Keratinocyte (primary cell): ENCODE results near the gene WAS. TPM values are rescaled to one million over a fixed set of nuclear protein-coding genes. Genes with fewer than 3 reads are reported as not detected.

ENCODE experiments used
- DNase-seq: peaks from one replicate; pipeline ENCODE4 v3.0.0-alpha.2; 2011; ENCODE audit warnings: low read depth, missing footprints, low spot score
- FAIRE-seq: peaks from 2 replicates; lab custom pipeline; 2011; peaks lifted over from hg19 to GRCh38; lab: Jason Lieb, UNC
- H2AFZ ChIP-seq: 2 replicates; pipeline ENCODE4 v1.6.0; 2012; ENCODE audit warnings: low read length, control low read depth, inconsistent platforms; ENCODE audit not compliant: control insufficient read depth
- H3K27ac ChIP-seq: 2 replicates; pipeline ENCODE4 v1.5.1; 2011; ENCODE audit warnings: low read length; ENCODE audit not compliant: control insufficient read depth, insufficient read depth
- H3K27me3 ChIP-seq: 3 replicates; pipeline ENCODE4 v1.6.0; 2011; ENCODE audit warnings: low read length; ENCODE audit not compliant: control insufficient read depth, insufficient read depth; ENCODE audit errors: extremely low read depth
- H3K36me3 ChIP-seq, 2 experiments: 2 replicates in 1 of 2; 3 replicates in 1 of 2; pipeline ENCODE4 v1.5.1; 2011; ENCODE audit warnings: low read length in 2 of 2, mild to moderate bottlenecking in 1 of 2; ENCODE audit not compliant: control insufficient read depth in 2 of 2, insufficient read depth in 2 of 2; ENCODE audit errors: extremely low read depth in 1 of 2
- H3K4me1 ChIP-seq: 3 replicates; pipeline ENCODE4 v1.5.1; 2011; ENCODE audit warnings: low read length; ENCODE audit not compliant: control insufficient read depth, insufficient read depth; ENCODE audit errors: extremely low read depth
- H3K4me2 ChIP-seq: 3 replicates; pipeline ENCODE4 v1.6.0; 2011; ENCODE audit warnings: low read depth, low read length; ENCODE audit not compliant: control insufficient read depth, insufficient read depth; ENCODE audit errors: extremely low read depth
- H3K4me3 ChIP-seq, 3 experiments: fragments of 200-600 bp in 1 of 3; sonication (generic) in 1 of 3; 2 replicates in 2 of 3; 3 replicates in 1 of 3; pipeline ENCODE4 v1.5.1; 2011 to 2016; ENCODE audit warnings: low read length in 3 of 3, mild to moderate bottlenecking in 3 of 3, control low read depth in 2 of 3, inconsistent platforms in 1 of 3, low read depth in 1 of 3, mixed read lengths in 1 of 3, mixed run types in 1 of 3, moderate library complexity in 1 of 3; ENCODE audit not compliant: control insufficient read depth in 2 of 3, insufficient read depth in 2 of 3; ENCODE audit errors: extremely low read depth in 1 of 3
- H3K79me2 ChIP-seq: 2 replicates; pipeline ENCODE4 v1.6.0; 2012; ENCODE audit warnings: low read length; ENCODE audit not compliant: control insufficient read depth, insufficient read depth
- H3K9ac ChIP-seq: 3 replicates; pipeline ENCODE4 v1.6.0; 2011; ENCODE audit warnings: low read length; ENCODE audit not compliant: control insufficient read depth, insufficient read depth; ENCODE audit errors: extremely low read depth
- H3K9me1 ChIP-seq: 3 replicates; pipeline ENCODE4 v1.6.0; 2011; ENCODE audit warnings: low read length; ENCODE audit not compliant: control insufficient read depth, insufficient read depth; ENCODE audit errors: extremely low read depth
- H3K9me3 ChIP-seq: 2 replicates; pipeline ENCODE4 v1.5.1; 2012; ENCODE audit warnings: low read depth, low read length; ENCODE audit not compliant: control insufficient read depth
- H4K20me1 ChIP-seq: 3 replicates; pipeline ENCODE4 v1.6.0; 2011; ENCODE audit warnings: low read length; ENCODE audit not compliant: control insufficient read depth, insufficient read depth; ENCODE audit errors: extremely low read depth
- EZH2 ChIP-seq: IDR thresholded peaks from one replicate; pipeline ENCODE4 v1.6.1; 2012; ENCODE audit warnings: inconsistent platforms, mild to moderate bottlenecking, low read length, moderate library complexity
- dilution Hi-C: fragments of 300-500 bp; cut with MboI; formaldehyde crosslinking; loops from one replicate; pipeline ENCODE4 v1.7.0; 2020; ENCODE audit warnings: low sequenced_read_pairs; ENCODE audit not compliant: extremely low pct_ligation_motif_present
- polyA plus RNA-seq, 5 experiments: library from polyadenylated mRNA; depleted of rRNA in 3 of 5; stranded (reverse) in 3 of 5; stranded (forward) in 1 of 5; unstranded in 1 of 5; fragments of >200 nt; gene quantifications; 1 replicate in 1 of 5; 2 replicates in 3 of 5; 3 replicates in 1 of 5; pipeline versions ENCODE4 v1.2.1 to v1.2.3, GENCODE V29; 2011 to 2012; ENCODE audit warnings: missing spikeins in 2 of 5, low read depth in 1 of 5, low replicate concordance in 1 of 5
- TF ChIP-seq, protein P1 (sequence below), 3 experiments: IDR thresholded peaks in 1 of 3; conservative IDR thresholded peaks in 1 of 3; optimal IDR thresholded peaks in 1 of 3; 2 replicates in 2 of 3; 3 replicates in 1 of 3; pipeline versions ENCODE3 to v1.5.1; 2011; ENCODE audit warnings: low read length in 3 of 3, mild to moderate bottlenecking in 3 of 3, moderate library complexity in 2 of 3, control low read depth in 1 of 3, inconsistent platforms in 1 of 3; ENCODE audit not compliant: insufficient read depth in 2 of 3; ENCODE audit errors: extremely low read depth in 1 of 3

WAS gene
- polyA plus RNA-seq, 1 donor (not counting 4 experiments of a cell fraction or from before 2014, with no cell fraction given) = 0.07 TPM

- Histone ChIP-seq H3K4me3 (no peak overlapping the region), H3K4me2 (no peak overlapping the region), H3K9me3 (peaks cover under 1% of the 10 kb centered on the region), H4K20me1 (no peaks in the 10 kb centered on the region), H3K79me2 (peaks cover 23% of the 10 kb centered on the region), H2AFZ (no peak overlapping the region), H3K4me1 (peaks cover 14% of the 10 kb centered on the region), H3K27me3 (no peaks in the 10 kb centered on the region), H3K9ac (no peak overlapping the region), H3K9me1 (no peaks in the 10 kb centered on the region), H3K36me3 (peaks cover 0 to 2% of the 10 kb centered on the region in 2 experiments), H3K27ac (no peak overlapping the region)
- FAIRE-seq (no peak), DNase-seq (no peak)
- dilution Hi-C loops = no loop called here
- no peak for TF ChIP-seq EZH2
- TF ChIP-seq, protein P1, sequence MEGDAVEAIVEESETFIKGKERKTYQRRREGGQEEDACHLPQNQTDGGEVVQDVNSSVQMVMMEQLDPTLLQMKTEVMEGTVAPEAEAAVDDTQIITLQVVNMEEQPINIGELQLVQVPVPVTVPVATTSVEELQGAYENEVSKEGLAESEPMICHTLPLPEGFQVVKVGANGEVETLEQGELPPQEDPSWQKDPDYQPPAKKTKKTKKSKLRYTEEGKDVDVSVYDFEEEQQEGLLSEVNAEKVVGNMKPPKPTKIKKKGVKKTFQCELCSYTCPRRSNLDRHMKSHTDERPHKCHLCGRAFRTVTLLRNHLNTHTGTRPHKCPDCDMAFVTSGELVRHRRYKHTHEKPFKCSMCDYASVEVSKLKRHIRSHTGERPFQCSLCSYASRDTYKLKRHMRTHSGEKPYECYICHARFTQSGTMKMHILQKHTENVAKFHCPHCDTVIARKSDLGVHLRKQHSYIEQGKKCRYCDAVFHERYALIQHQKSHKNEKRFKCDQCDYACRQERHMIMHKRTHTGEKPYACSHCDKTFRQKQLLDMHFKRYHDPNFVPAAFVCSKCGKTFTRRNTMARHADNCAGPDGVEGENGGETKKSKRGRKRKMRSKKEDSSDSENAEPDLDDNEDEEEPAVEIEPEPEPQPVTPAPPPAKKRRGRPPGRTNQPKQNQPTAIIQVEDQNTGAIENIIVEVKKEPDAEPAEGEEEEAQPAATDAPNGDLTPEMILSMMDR (optimal IDR thresholded peaks at IDR 0.05 in 1 of 3, IDR thresholded peaks at IDR 0.05 in 1 of 3, conservative IDR thresholded peaks at IDR 0.05 in 1 of 3; ENCODE audit: extremely low read depth in 1 of 3, insufficient read depth in 2 of 3, low read length in 3 of 3) = no peak
These were observed 19.6 kb downstream of the WAS start for GRCh38 chrX:48703228-48703627.

DNA sequence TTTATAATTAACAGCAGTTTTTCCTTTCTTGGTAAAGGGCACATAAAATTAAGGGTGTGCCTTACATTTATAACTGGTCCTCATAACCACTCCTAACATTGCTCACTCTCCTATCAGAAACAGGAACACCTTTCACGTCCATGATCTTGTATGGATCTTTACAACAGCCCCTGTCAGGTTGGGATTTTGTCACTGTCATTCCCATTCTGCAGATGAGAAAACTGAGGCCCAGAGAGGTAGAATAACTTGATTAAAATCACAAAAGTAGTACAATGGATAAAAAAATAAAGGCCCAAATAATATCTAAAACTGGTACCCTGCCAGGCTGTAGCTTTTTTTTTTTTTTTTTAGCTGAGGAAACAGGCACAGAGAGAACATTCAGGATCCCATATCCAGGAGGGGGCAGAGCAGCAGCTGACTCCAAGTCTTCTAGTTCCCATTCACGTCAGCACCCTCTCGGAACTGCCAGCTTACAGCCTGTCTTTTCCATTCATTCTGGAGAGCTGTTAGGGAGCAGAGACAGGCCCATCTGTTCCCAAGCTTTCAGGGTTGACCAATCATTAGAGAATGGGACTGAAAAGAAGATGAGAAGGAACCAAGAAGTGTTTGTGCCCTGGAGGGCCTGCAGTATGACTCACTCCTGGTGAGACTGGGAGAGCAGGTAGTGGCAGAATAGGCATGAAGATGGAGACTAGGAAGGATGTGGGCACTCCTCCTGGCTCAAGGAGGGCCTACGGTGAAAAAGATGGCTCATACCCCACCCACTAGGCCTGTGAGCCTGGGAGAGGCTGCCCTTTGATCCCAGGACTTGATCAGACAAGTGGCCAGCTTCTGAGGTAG, 20.3 kb downstream of the WAS start:
- Histone ChIP-seq H3K79me2 (peaks cover 21% of the 10 kb centered on the region), H4K20me1 (no peaks in the 10 kb centered on the region), H3K36me3 (peaks cover 0 to 2% of the 10 kb centered on the region in 2 experiments), H3K9ac (no peak overlapping the region), H3K4me2 (peak overlapping the region; percentile 43), H3K27me3 (no peaks in the 10 kb centered on the region), H3K4me3 (no peak overlapping the region), H2AFZ (no peak overlapping the region), H3K9me1 (no peaks in the 10 kb centered on the region), H3K4me1 (peaks cover 14% of the 10 kb centered on the region), H3K9me3 (peaks cover 3% of the 10 kb centered on the region), H3K27ac (peak overlapping the region; percentile 45)
- TF ChIP-seq EZH2 = no peak
- TF ChIP-seq, protein P1 (optimal IDR thresholded peaks at IDR 0.05 in 1 of 3, IDR thresholded peaks at IDR 0.05 in 1 of 3, conservative IDR thresholded peaks at IDR 0.05 in 1 of 3; ENCODE audit: extremely low read depth in 1 of 3, insufficient read depth in 2 of 3, low read length in 3 of 3) = peak in 1 of 3 experiments; percentile 33
- FAIRE-seq = peak; percentile 91
- peak; percentile 80 for DNase-seq
- dilution Hi-C loops = no loop called here
